Omental fat pad (tissue), 4 donors: Measurements from ENCODE around the gene PCDHGB1. TPM values are rescaled to one million over a fixed set of nuclear protein-coding genes. Genes with fewer than 3 reads are reported as not detected.
"Not testable (repeated sequence)": the region's sequence is repeated elsewhere in the genome, so short reads cannot be mapped to it uniquely, and the experiment has no call there.

Experiments used
- ATAC-seq: fragments of 150-250 bp; one replicate; pipeline ENCODE4 v1.9.1; 2016; ENCODE audit warnings: mild to moderate bottlenecking, moderate library complexity; ENCODE audit not compliant: low FRiP score
- DNase-seq: peaks from one replicate; pipeline ENCODE4 v3.0.0-alpha.2; 2019; ENCODE audit warnings: low spot score
- CTCF ChIP-seq, 3 donors: fragments of 450-650 bp; IDR thresholded peaks; one replicate each; pipeline ENCODE4 v1.5.1; 2016 to 2017; ENCODE audit warnings: antibody characterized with exemption in 3 of 3, mild to moderate bottlenecking in 3 of 3, moderate library complexity in 2 of 3
- total RNA-seq, 4 donors: library from RNA; depleted of rRNA; stranded (reverse); fragments of >200 nt; gene quantifications; one replicate each; pipeline ENCODE4 v1.1.0, GENCODE V29; 2016

The PCDHGB1 gene
- total RNA-seq, 4 donors from 2014 or later = 1.4 to 6.0 (median 2.2) TPM

GRCh38 chr5:141373673-141374317 lies 23.9 kb downstream of the PCDHGB1 start, which contains the start of gene PCDHGA6:
Gene PCDHGA6 (plus strand): TSS chr5:141373891. CDS start chr5:141374084, 193 bp downstream.
- TF ChIP-seq CTCF (IDR thresholded peaks at IDR 0.05) = no peak
- DNase-seq = no peak
- no peak for ATAC-seq

- ATAC-seq = no peak
- TF ChIP-seq CTCF (IDR thresholded peaks at IDR 0.05) = no peak
- no peak for DNase-seq
These were observed 24.7 kb downstream of the PCDHGB1 start for GRCh38 chr5:141374627-141375026.

GRCh38 chr5:141375444-141376155 lies 25.7 kb downstream of the PCDHGB1 start:
- not testable (repeated sequence) for DNase-seq, ATAC-seq

- no peak for TF ChIP-seq CTCF (IDR thresholded peaks at IDR 0.05)
- DNase-seq (no peak), ATAC-seq (no peak)
These were observed 32.8 kb downstream of the PCDHGB1 start, which contains the start of gene PCDHGA7 for GRCh38 chr5:141382469-141383294. Gene PCDHGA7 (plus strand): TSS chr5:141382742. CDS start chr5:141382900, 158 bp downstream.

GRCh38 chr5:141383345-141383744 lies 33.4 kb downstream of the PCDHGB1 start:
- ATAC-seq (no peak), DNase-seq (no peak)
- TF ChIP-seq CTCF (IDR thresholded peaks at IDR 0.05) = no peak

GRCh38 chr5:141384471-141385267 lies 34.8 kb downstream of the PCDHGB1 start:
- no peak for TF ChIP-seq CTCF (IDR thresholded peaks at IDR 0.05)

GRCh38 chr5:141387557-141388311 lies 37.8 kb downstream of the PCDHGB1 start, which contains the start of gene PCDHGB4:
Gene PCDHGB4 (plus strand): TSS chr5:141387698. CDS start chr5:141387885, 187 bp downstream.
- ATAC-seq, DNase-seq: not testable (repeated sequence)

More at GRCh38 chr5:141384471-141385267, 34.8 kb downstream of the PCDHGB1 start:
- ATAC-seq (no peak), DNase-seq (no peak)
